ENCODE results near the gene COL16A1.
"Not testable (repeated sequence)": the region's sequence is repeated elsewhere in the genome, so short reads cannot be mapped to it uniquely, and the experiment has no call there.

The COL16A1 gene

DNA sequence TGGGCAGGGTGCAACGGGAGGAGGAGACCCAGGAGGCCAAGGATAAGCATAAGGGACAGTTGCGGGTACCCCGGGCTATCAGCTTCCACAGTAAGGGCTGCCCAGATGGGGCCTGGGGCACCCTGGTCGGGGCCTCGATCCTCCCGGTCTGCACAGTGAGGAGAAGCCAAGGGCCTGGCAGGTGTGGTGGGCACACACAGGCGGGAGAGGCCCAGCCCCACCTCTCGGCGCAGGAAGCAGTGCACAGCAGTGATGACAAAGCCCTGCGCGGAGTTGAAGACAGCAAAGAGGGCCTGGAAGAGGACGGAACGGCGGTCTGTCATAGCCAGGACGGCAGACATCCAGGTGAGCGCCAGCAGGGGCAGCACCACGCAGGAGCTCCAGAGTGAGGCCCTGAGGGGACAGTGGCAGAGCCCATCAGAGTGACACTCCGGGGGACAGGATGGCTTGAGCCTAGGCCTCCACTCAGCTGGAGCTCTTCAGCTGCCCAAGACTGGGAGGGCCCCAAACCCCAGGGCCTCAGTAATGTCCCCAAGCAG lies 29.0 kb upstream of the COL16A1 start:
- DNase-seq: no peak

DNA sequence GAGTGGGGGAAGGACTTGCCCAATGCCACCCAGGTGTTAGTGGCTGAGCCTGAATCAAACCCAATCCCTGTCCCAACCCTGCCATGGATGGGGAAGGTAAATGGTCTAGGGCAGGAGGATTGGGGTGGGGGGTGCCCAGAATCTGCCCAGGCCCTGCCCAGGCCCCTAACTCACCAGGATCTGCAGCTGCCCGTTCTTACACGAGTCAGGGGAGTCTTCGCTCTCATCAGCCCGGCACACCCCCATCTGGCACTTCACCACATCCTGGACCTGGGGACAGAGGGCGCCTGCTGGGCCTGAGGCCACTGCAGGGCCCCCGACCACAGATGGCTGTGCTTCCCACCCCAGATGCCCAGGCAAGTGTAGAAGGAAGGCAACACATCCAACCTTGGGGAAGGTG lies 28.5 kb upstream of the COL16A1 start:
- no peak for DNase-seq

DNA sequence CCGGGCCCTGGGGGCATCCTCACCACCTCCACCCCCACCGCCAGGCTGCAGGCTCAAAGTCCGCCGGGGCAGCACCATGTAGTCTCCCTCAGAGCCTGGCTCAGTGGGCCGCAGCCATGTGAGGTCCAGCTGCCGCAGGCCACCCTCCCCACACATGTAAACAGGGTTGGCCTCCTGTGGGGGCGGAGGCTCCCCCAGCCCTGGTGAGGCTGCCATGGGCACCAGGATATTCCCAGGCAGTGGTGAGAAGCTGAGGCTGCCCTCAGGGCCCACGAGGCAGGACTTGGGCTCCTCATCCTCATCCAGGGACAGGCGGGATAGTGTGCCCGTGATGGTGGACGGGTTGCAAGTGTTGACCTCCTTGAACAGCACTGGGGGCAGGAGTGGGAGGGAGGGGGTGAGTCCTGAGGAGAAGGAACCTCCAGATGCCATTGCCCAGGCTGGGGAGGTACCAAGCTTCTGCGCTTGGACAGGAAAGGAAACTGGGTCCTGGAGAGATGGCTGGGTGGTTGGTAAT lies 27.3 kb upstream of the COL16A1 start:
- no peak for DNase-seq

DNA sequence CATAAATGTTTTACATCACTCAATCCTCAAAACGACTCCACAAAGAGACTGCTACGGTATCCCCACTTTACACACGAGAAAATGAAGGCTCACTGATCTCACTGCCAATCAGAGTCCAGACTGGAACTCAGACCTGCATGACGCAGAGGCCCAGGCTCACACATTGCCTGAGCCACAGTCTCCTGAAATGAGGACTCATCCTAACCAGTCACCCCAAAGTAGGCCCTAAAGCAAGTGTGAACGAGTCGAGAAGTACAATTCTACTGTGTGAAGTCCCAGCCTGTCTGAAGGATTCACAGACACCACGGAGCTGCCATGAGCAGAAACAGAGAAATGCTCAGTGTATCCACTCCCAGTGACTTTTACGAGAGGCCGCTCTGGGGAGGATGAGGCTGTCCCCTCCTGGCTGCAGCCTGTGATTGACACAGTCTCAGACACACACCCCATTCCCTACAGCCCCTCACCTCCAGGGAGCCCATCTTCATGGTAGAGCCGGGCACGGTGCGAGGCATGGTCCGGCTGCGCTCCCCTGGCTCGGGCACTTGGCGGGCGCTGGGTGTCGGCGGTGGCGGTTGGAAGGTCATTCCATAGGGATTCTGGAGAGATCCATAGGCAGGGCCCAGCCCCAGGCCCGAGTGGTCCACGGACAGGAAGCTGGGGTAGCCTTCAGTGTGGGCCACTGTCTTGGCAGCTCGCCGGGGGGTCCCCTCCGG lies 26.7 kb upstream of the COL16A1 start:
- no peak for DNase-seq

DNA sequence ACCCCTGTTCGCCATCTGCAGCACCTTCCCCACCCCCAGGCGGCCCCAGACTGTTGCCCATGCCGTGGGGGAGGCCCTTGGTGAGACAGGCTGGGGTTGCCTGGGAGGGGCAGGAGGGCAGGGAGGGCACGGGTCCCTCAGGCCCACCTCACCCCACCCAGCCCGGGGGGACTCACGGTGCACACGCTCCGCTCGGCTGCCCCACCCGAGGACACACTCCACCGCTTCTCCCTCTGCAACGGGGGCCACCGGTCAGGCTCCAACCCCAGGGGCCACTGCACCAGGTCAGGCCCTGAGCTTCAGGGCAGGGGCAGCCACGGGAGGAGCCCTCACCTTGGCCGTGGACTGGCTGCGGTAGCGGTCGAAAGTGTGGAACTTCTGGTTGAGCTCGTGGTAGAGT lies 24.0 kb upstream of the COL16A1 start:
- DNase-seq: no peak

DNA sequence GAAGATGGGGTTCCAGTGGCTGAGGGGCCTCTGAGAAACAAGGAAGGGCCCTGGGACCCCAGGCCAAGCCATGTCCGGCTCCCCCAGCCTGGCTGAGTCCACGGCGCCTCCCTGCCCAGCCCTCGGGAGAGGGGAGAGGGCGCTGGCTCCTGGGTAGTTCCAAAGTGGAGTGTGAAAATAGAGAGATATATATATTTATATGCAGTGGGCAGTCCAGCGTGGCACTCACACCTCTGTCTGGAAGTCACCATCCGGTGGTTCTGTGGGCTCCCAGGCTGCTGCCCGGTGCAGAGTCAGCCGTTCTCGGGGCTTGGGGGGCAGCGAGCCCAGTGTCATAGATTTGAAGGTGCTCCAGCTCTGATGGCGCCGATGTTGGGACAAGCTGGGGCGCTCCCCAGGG lies 23.4 kb upstream of the COL16A1 start:
- DNase-seq: no peak

DNA sequence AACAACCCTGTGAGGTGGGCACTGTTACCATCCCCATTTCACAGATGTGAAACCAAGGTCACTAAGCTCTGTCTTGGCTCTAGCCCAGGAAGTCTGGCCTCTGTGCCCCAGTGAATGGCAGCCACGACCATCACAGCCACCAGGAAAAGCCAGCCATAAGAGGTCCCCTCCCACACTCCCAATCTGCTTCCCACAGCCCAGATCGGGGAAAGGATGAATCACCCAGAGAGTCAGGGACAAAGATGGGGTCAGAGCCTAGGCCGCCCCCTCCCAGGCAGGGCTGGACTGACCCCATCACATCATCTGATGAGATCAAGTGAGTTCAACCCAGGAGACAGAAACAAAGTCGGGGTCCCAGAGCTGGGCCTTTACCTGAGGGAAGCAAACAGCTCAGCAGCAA lies 22.9 kb upstream of the COL16A1 start:
- DNase-seq: no peak

DNA sequence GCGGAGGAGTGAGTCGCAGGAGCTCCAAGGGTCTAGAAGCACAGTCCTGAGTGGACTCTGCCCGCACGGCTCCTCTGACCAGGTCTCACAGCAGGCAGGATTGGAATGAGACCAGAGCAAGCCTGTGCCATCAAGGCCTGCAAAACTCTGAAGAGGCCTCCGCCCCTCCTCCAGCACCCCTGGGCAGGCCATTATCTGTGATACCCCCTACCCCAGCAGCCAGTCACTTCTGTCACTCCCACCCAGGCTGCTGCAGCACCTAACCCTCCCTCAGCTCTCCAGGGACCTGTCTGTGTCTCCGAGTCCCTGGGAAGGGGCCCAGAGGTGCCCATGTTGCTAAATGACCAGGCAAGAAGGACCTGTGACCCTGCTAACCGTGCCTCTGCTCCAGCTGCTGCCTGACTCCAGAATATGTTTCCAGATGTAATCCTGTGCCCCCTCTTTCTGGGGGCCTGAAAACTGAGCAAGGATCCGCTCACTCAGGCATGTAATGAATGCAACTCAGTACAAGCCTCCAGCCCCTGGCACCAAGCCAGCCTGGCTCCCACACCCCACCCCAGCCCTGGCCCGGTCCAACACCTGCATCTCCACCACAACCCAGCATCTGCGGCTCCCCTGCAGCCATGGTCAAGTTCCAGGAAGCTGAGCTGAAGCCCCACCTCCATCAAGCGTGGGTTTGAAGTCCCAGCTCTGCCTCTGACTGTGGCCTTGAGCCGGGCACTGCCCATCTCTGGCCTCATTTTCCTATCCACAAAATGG lies 22.1 kb upstream of the COL16A1 start:
- no peak for DNase-seq

DNA sequence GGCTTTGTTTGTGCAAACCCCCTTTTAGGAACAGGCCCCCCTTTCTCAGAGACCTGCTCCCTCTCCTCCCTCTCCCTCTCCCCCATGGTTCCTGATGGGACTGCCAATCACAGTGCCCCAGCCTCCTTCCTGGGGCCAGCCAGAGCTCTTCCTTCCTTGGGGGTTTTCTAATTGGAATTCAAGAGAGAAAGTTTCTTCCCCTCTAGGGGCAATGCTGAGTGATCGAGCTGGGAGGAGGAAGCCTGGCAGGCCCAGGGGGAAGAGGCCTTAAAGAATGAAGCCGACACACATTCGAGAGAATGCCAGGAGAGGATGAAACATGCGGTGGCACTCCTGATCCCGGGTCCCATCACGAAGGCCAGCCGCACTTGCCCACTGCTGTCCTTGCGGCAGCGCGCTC lies 21.3 kb upstream of the COL16A1 start:
- DNase-seq: no peak

DNA sequence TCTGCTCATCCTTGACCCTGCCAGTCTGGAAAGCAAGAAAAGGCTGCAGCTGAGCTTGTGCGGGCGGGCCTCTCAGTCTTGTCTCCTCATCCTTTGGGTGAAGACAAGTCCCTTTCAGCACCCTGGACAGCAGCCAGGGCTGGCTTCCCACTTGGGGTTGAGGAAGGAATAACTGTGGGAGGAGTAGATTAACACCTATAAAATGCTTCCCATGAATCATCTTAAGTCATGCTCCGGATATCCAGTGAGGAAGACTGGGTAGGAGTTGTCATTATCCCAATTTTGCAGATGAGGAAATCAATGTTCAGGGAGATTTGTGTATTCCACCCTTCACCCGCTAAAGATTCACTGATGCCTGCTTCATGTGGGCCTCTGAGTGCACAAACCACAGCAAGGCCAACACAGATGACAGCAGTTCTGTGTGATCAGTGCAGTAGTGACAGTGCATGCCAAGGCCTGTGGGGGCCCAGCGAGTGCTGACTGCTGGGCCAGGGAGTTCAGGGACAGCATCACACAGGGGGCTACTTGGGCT lies 20.1 kb upstream of the COL16A1 start:
- peak; percentile 19 for DNase-seq

DNA sequence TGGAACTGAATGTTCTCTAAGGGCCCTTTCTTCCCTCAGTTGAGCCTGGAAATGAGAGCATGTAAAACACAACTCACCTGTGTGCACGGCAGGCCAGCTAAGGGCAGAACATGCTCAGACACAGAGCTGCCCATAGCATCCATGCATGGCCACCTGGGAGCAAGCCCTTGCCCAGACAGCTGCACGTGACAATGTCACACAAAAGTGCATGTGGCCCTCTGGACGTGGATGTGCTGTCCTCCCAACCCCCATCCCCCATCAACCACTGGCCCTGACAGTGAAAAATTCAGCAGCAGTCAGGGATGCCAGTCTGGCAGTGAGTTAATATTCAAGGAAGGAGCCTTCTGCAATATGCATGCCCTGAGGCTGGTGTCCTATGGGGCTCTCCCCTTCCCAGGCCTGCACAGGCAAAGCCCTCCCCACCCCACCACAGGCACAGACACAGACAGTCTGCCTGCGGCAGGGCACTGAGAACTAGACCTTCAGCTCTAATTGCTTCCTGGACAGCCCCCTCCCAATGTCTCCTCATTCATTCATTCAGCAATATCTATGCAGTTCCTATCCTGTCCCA lies 14.6 kb upstream of the COL16A1 start:
- no peak for DNase-seq

DNA sequence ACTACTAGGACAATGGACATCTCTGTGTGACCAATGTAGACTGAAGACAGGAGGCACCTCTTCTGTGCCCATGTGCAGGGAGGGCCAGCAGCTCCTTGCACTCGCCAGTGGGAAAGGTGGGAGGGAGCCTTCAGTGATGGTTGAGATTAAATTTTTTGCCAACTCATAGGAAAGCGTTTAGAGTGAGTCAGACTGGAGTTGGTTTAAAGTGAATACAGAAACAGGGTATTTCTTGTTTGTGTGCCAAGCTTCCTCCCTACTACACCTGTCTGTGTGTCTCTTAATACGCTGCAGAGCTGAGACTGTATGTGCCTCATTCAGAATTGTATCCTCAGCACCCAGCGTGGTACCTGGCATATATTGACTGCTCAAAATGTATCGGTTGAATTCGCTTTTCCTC lies 13.5 kb upstream of the COL16A1 start:
- DNase-seq: no peak

DNA sequence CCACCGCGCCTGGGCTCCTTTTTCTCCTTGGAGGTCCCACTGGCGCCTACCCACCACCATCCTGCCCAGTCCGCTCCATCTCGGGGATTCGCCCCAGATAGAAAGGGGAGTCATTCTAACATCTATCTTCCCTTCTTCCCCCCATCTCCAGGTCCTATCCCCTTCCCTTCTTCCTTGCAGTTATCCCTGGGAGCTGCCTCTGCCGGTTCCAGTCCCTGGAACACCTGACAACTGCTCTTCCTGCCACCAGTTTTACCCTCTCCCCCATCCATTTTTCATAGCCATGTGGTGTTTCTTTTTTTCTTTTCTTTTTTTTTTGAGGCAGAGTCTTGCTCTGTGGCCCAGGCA lies 12.0 kb upstream of the COL16A1 start:
- DNase-seq: no peak

DNA sequence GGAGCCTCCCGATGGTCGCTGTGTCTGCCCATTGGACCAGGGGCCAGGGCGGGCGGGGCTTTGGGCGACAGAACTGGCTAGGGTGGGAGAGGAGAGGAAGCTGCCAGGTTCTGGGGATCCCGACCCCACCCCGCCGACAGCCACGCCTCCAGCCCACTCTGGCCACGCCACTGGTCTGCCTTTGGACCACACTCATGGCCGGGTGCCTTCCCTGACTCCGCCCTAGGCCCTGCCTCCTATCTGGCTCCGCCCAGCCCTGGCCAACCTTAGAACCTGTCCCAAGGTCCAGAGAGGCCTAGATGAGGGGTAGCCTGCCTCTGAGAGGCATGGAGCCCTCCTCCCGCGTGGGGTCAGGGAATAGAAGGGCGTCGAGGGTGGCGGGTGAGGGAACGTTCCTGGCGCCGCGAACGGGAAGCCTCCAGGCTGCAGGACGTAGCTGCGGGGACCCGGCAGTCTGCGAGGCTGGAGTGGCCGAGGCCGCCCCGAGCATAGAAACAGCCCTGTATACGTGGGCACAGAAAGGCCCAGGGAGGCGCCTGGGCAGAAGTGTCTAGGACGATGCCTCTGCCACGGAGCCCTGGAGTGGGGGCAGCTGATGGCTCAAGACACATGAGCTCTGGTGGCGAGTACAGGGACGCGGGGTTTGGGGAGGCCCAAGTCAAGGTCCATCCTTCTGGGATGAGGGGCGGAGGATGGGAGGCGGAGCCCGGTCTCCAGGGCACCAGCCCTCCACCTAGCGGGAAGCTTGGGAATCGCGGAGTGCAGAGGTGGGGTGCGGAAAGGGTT lies 11.5 kb upstream of the COL16A1 start:
- no peak for DNase-seq

DNA sequence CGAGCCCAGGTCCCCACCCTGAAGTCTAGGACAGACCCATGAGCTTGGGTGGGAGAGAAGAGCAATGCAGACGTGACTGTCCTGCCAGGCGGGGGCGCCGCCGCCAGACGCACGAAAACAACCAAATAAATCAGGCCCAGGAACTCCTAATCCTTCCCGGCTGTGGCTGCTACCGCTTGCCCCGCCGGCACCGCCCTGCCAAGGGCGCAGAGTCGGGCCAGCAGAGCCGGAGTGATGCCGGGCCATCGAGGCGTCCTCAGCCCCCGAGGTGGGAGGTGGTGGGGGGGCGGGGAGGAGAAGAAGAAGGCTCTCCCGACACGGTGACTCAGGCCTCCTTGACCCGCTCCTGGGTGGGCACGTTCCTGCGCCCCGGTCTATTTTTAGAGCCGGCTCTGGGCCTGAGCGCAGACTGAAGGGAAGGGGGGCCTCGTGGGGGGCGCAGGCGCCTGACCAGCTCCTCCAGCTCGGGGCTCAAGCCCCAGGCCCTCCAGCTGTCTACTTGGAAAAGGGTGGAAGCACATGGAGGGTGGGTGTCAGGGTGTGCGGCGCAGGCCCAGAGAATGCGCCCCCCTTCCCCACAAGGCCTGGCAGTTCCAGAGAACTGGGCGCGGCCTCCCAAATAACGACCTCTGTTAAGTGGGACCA lies 10.7 kb upstream of the COL16A1 start:
- no peak for DNase-seq

DNA sequence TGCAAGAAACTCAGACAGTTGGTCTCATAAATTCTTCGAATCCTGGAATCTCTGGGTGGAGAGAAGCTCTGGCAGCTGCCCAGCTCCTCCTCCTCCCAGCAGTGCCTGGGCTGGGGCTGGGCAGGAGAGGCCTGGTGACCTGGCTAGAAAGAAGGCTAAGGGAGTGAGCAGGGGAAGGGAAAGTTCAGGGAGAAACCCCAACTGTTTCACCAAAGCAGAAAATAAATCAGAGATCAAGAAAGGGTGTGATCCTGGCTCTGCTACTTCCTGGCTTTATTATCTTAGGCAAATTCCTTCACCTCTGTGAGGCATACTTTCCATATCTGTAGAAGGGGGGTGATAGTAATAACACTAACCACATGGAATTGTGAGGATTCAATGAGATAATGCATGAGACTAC lies 8.8 kb upstream of the COL16A1 start:
- DNase-seq: no peak

DNA sequence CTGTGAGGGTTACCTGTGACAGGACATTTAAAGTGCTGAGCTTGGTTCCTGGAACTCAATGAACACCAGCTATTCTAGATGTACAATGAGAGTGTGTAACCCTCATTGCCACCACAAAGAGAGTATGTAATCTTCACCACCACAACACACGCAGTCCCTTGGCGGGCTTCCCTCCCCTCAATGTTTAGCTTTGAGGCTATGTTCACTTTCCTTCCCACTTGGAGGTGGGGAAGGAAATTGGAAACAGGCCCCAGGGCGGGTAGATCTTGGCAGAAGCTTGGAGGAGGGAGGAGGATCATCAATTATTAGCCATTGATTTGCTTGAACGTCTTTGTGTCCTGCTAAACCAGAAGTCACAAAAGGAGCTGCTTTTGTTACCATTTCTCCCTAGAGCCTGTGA lies 8.3 kb upstream of the COL16A1 start:
- DNase-seq: no peak

DNA sequence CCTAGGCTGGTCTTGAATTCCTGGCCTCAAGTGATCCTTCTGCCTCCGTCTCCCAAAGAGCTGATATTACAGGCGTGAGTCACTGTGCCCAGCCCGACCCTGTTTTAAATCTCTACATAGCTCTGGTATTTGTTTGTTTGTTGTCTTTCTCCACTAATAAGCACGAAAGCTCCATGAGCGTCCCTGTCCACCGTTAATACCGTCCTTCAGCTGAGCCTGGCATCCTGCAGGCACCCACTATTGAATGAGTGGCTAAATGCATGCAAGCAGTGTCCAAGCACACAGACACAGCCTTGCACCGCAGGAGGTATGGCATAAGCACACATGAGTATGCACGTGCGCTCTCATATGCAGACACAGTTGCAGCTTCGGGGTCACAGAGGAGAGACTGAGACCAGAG lies 4.5 kb upstream of the COL16A1 start:
- DNase-seq: no peak

DNA sequence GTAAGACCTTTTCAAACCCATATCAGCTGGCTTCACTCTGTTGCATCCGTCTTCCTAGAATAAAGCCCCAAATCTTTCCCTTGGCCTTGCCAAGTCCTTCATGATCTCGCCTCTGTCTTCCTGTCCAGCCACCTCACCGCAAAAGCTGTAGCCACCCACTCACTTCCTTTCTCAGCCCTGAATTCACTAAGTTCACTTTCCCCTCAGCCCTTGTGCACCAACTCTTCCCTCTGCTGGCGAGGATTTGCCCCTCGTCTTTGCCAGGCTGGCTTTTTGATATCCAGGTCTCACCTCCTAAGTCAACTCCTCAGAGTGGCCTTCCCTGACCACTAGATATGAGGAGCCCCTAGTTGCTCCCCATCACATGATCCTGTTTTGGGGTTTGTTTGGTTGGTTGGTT lies 3.9 kb upstream of the COL16A1 start:
- no peak for DNase-seq

DNA sequence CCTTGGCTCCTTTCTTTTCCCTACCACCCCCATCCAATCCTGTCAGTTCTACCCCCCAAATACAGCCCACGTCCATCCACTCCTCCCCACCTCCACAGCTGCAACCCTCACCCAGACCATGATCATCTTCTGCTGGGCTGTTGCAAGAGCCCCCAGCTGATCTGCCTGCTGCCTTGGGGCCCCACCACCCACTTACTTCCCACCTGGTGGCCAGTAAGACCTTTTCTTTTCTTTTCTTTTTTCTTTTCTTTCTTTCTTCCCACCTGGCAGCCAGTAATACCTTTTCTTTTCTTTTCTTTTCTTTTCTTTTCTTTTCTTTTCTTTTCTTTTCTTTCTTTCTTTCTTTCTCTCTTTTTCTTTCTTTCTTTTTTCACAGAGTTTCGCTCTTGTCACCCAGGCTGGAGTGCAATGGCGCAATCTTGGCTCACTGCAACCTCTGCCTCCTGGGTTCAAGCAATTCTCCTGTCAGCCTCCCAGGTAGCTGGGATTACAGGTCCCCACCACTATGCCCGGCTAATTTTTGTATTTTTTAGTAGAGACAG lies 3.3 kb upstream of the COL16A1 start:
- DNase-seq: not testable (repeated sequence)

DNA sequence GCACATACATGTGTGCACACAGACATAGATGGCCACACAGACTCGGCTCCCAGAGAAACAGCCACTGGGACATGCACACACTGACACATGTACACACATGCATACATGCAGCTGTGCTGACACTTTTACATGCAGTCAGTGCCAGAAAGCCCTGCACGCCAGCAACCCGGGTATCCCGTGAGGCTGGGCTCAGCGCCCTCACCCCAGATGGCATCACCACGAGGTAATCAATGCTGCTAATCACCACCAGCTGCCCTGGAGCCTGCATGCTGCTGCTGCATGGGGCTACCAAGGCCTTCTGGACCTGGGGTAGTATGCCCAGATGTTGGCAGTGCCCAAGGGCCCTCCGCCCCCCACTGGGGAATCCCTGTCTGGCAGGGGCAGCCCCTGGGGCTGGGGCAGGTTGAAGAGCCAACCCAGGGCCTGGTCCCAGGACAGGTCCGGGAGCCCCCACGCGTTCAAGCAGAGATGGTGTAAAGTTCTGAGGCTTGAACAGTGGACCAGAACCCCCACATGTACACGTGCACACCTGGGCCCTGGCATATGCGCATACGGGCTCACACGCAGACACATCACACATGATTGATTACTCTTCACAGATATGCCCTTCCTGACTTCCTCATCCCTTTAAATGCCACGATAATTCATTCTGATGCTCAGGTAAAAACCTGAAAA lies 2.7 kb upstream of the COL16A1 start:
- no peak for DNase-seq

Data from effector CD4-positive, alpha-beta T cell (primary cell).